IMR-90 (cell line): ENCODE data around the gene AKNA. TPM values are rescaled to one million over a fixed set of nuclear protein-coding genes. Genes with fewer than 3 reads are reported as not detected.

ENCODE experiments used
- ATAC-seq: fragments of 200-7000 bp; cut with Tn5 transposase; 2 replicates; pipeline ENCODE4 v1.9.1; 2020; ENCODE audit warnings: low read depth, mild to moderate bottlenecking, moderate library complexity
- BruUV-seq: library from RNA; stranded (reverse); fragments of 400-500 nt; replicated peaks from 2 replicates; lab custom pipeline; 2021; lab: Mats Ljungman, UMichigan
- CTCF ChIA-PET: fragments of 300-600 bp; formaldehyde crosslinking; extraction: SDS; loops from one replicate; lab custom pipeline; 2021; ENCODE audit warnings: antibody characterized with exemption; lab: Yijun Ruan, JAX
- POLR2A ChIA-PET: fragments of 300-600 bp; sonication (Branson Sonifier 250); formaldehyde crosslinking; loops from one replicate; lab custom pipeline; 2022; ENCODE audit warnings: antibody characterized with exemption; ENCODE audit not compliant: unreplicated experiment; lab: Charles Lee
- DNase-seq: peaks from one replicate; pipeline ENCODE4 v3.0.0; 2013
- H2AFZ ChIP-seq: replicated peaks from 2 replicates; pipeline ENCODE3; 2013; ENCODE audit warnings: low read length, mild to moderate bottlenecking; ENCODE audit not compliant: poor library complexity
- H2AK5ac ChIP-seq: 2 replicates; pipeline ENCODE4 v1.6.1; 2013; ENCODE audit warnings: low read depth, low read length, inconsistent platforms
- H2AK9ac ChIP-seq: replicated peaks from 2 replicates; pipeline ENCODE3; 2013; ENCODE audit warnings: mild to moderate bottlenecking, low read depth, low read length, moderate library complexity; ENCODE audit not compliant: poor library complexity
- H2BK120ac ChIP-seq: 2 replicates; pipeline ENCODE4 v1.6.1; 2013; ENCODE audit warnings: low read depth, low read length, inconsistent platforms
- H2BK15ac ChIP-seq: 3 replicates; pipeline ENCODE4 v1.6.1; 2013; ENCODE audit warnings: low read depth, low read length, inconsistent platforms
- H2BK20ac ChIP-seq: 2 replicates; pipeline ENCODE4 v1.6.1; 2013; ENCODE audit warnings: low read depth, mild to moderate bottlenecking, inconsistent platforms, low read length, moderate library complexity
- H2BK5ac ChIP-seq: 2 replicates; pipeline ENCODE4 v1.6.1; 2013; ENCODE audit warnings: mild to moderate bottlenecking, low read depth, low read length, inconsistent platforms; ENCODE audit not compliant: poor library complexity, severe bottlenecking
- H3K14ac ChIP-seq: replicated peaks from 2 replicates; pipeline ENCODE4 v1.6.1; 2013; ENCODE audit warnings: low read depth, low read length, inconsistent platforms
- H3K18ac ChIP-seq: 2 replicates; pipeline ENCODE4 v1.6.1; 2013; ENCODE audit warnings: low read depth, low read length, control low read depth
- H3K23ac ChIP-seq: 2 replicates; pipeline ENCODE4 v1.6.1; 2013; ENCODE audit warnings: low read depth, low read length, inconsistent platforms
- H3K27ac ChIP-seq: 2 replicates; pipeline ENCODE4 v1.5.1; 2013; ENCODE audit warnings: mild to moderate bottlenecking, control low read depth, low read length; ENCODE audit not compliant: insufficient read depth
- H3K27me3 ChIP-seq: 2 replicates; pipeline ENCODE4 v1.6.1; 2013; ENCODE audit warnings: low read length; ENCODE audit not compliant: control insufficient read depth, insufficient read depth
- H3K36me3 ChIP-seq: 2 replicates; pipeline ENCODE4 v1.6.1; 2013; ENCODE audit warnings: low read length, mixed read lengths; ENCODE audit not compliant: control insufficient read depth, insufficient read depth
- H3K4ac ChIP-seq: 2 replicates; pipeline ENCODE4 v1.6.1; 2013; ENCODE audit warnings: low read depth, low read length, inconsistent platforms
- H3K4me1 ChIP-seq: 2 replicates; pipeline ENCODE4 v1.6.1; 2013; ENCODE audit warnings: low read length, mixed read lengths; ENCODE audit not compliant: control insufficient read depth, insufficient read depth
- H3K4me2 ChIP-seq: 2 replicates; pipeline ENCODE4 v1.6.1; 2013; ENCODE audit warnings: low read depth, mild to moderate bottlenecking, control low read depth, low read length, moderate library complexity
- H3K4me3 ChIP-seq: 2 replicates; pipeline ENCODE4 v1.5.1; 2013; ENCODE audit warnings: low read depth, mild to moderate bottlenecking, control low read depth, low read length, moderate library complexity; ENCODE audit not compliant: insufficient read depth
- H3K56ac ChIP-seq: 2 replicates; pipeline ENCODE4 v1.6.1; 2013; ENCODE audit warnings: low read length, inconsistent platforms; ENCODE audit not compliant: insufficient read depth; ENCODE audit errors: extremely low read depth
- H3K79me1 ChIP-seq, 2 experiments: 2 replicates each; pipeline ENCODE4 v1.6.1; 2013; ENCODE audit warnings: low read length in 2 of 2, inconsistent platforms in 1 of 2, low read depth in 1 of 2
- H3K9ac ChIP-seq: 2 replicates; pipeline ENCODE4 v1.6.1; 2013; ENCODE audit warnings: low read depth, low read length, control low read depth
- H3K9me1 ChIP-seq: 2 replicates; pipeline ENCODE4 v1.6.1; 2013; ENCODE audit warnings: low read length, inconsistent platforms; ENCODE audit not compliant: insufficient read depth
- H3K9me3 ChIP-seq: 2 replicates; pipeline ENCODE4 v1.6.1; 2013; ENCODE audit warnings: low read length; ENCODE audit not compliant: control insufficient read depth, insufficient read depth
- H4K20me1 ChIP-seq: 2 replicates; pipeline ENCODE4 v1.6.1; 2013; ENCODE audit warnings: low read length, inconsistent platforms; ENCODE audit not compliant: insufficient read depth
- H4K5ac ChIP-seq: 2 replicates; pipeline ENCODE4 v1.6.1; 2013; ENCODE audit warnings: mild to moderate bottlenecking, low read depth, low read length, control low read depth
- H4K8ac ChIP-seq, 2 experiments: 2 replicates each; pipeline ENCODE4 v1.6.1; 2013; ENCODE audit warnings: low read depth in 2 of 2, low read length in 2 of 2, control low read depth in 1 of 2, inconsistent platforms in 1 of 2
- H4K91ac ChIP-seq: 2 replicates; pipeline ENCODE4 v1.6.1; 2013; ENCODE audit warnings: low read depth, low read length, inconsistent platforms; ENCODE audit not compliant: insufficient read depth
- BHLHE40 ChIP-seq: fragments of 150-350 bp; IDR thresholded peaks from 2 replicates; pipeline ENCODE4 v1.6.1; 2016; ENCODE audit warnings: mild to moderate bottlenecking, low read depth, low read length
- CEBPB ChIP-seq: IDR thresholded peaks from 2 replicates; pipeline ENCODE4 v1.6.1; 2012; ENCODE audit warnings: low read depth, low read length, improper control_type of control experiment
- CHD1 ChIP-seq: IDR thresholded peaks from 2 replicates; pipeline ENCODE4 v1.6.1; 2012; ENCODE audit warnings: low read depth, low read length, improper control_type of control experiment
- CTCF ChIP-seq: conservative IDR thresholded peaks from 2 replicates; pipeline ENCODE4 v1.5.1; 2012; ENCODE audit warnings: mild to moderate bottlenecking, low read depth, low read length, improper control_type of control experiment
- MAZ ChIP-seq: IDR thresholded peaks from 2 replicates; pipeline ENCODE4 v1.6.1; 2012; ENCODE audit warnings: low read depth, mild to moderate bottlenecking, low read length, improper control_type of control experiment, moderate library complexity, borderline replicate concordance
- NFE2L2 ChIP-seq: fragments of 150-350 bp; IDR thresholded peaks from 2 replicates; pipeline ENCODE4 v1.6.1; 2016; ENCODE audit warnings: low read depth, mild to moderate bottlenecking, low read length
- POLR2A ChIP-seq: IDR thresholded peaks from 2 replicates; pipeline ENCODE4 v1.6.1; 2012; ENCODE audit warnings: mild to moderate bottlenecking, low read depth, low read length
- RAD21 ChIP-seq: IDR thresholded peaks from 2 replicates; pipeline ENCODE4 v1.6.1; 2012; ENCODE audit warnings: low read length, improper control_type of control experiment
- RCOR1 ChIP-seq: IDR thresholded peaks from 2 replicates; pipeline ENCODE4 v1.6.1; 2012; ENCODE audit warnings: mild to moderate bottlenecking, low read length, improper control_type of control experiment; ENCODE audit not compliant: insufficient replicate concordance
- RFX5 ChIP-seq: IDR thresholded peaks from 2 replicates; pipeline ENCODE4 v1.8.0; 2012; ENCODE audit warnings: low read depth, mild to moderate bottlenecking, low read length, moderate library complexity
- SMC3 ChIP-seq: fragments of 150-350 bp; IDR thresholded peaks from 2 replicates; pipeline ENCODE4 v1.6.1; 2016; ENCODE audit warnings: low read depth, mild to moderate bottlenecking, antibody characterized with exemption, low read length, moderate library complexity
- WGBS, 2 experiments: methylation state at CpG; one replicate each; pipeline versions ENCODE4 v1.1.5 to v1.1.7; 2013; ENCODE audit warnings: missing lambda C conversion rate in 2 of 2; ENCODE audit not compliant: insufficient read length in 1 of 2; ENCODE audit errors: extremely low coverage in 2 of 2; 5-methylcytosine and 5-hydroxymethylcytosine counted together
- dilution Hi-C: fragments of 300-500 bp; cut with HindIII; formaldehyde crosslinking; loops from one replicate; pipeline ENCODE4 v1.14.3; 2018; ENCODE audit warnings: low sequenced_read_pairs; ENCODE audit not compliant: unreplicated experiment
- in situ Hi-C: fragments of 300-500 bp; cut with MboI; formaldehyde crosslinking; loops from 3 replicates; pipeline ENCODE4 v1.14.3; 2019; ENCODE audit warnings: low sequenced_read_pairs, inconsistent platforms, mixed read lengths
- intact Hi-C: fragments of 100-400 bp; cut with micrococcal nuclease; formaldehyde crosslinking; loops from 2 replicates; pipeline ENCODE4 v1.10.0; 2022
- polyA plus RNA-seq, 3 experiments: library from polyadenylated mRNA; depleted of rRNA; stranded (reverse); fragments of >200 nt; gene quantifications; 2 replicates each; pipeline ENCODE4 v1.2.3, GENCODE V29; 2012; ENCODE audit warnings: low replicate concordance in 1 of 3
- total RNA-seq: library from RNA; depleted of rRNA; stranded (reverse); fragments of >200 nt; gene quantifications from 2 replicates; pipeline ENCODE4 v1.2.3, GENCODE V29; 2012

The AKNA gene
- total and polyA plus RNA-seq, 2 of the 4 experiments (the other 2 are of a cell fraction) = 2.7 to 7.3 TPM

GRCh38 chr9:114303571-114303970, 84.2 kb downstream of the AKNA start:
- ATAC-seq = no peak
- POLR2A ChIA-PET = no interaction called here

More at GRCh38 chr9:114303571-114303970, 84.2 kb downstream of the AKNA start:
- no peak overlapping the region for H2BK5ac ChIP-seq
- H3K14ac ChIP-seq = no peak overlapping the region
- in situ Hi-C loops (no loop called here), intact Hi-C loops (no loop called here), dilution Hi-C loops (no loop called here)
- H3K4me2 ChIP-seq = no peak overlapping the region
- no peak overlapping the region for H3K23ac ChIP-seq
- no peak overlapping the region for H2BK20ac ChIP-seq
- no peak for DNase-seq
- no peak overlapping the region for H3K56ac ChIP-seq
- H2AK5ac ChIP-seq = no peak overlapping the region
- CTCF ChIA-PET = interaction anchor here (1.3 kb wide), 1 partner anchor 13 kb away, joined by 8 read pairs; no protein-coding TSS in a partner anchor
- WGBS, 2 experiments = no CpG with 5 or more reads among the region's 5 CpGs
- H3K9me3 ChIP-seq = no peaks in the 10 kb centered on the region
- BruUV-seq = no TSS peak
- no peak overlapping the region for H3K18ac ChIP-seq
- TF ChIP-seq CHD1 (no peak), RFX5 (no peak), RAD21 (no peak), CEBPB (no peak), RCOR1 (no peak), CTCF (no peak), MAZ (no peak), BHLHE40 (no peak), NFE2L2 (no peak), SMC3 (no peak), POLR2A (no peak)
- H2AFZ ChIP-seq = no peak overlapping the region
- H4K20me1 ChIP-seq = no peaks in the 10 kb centered on the region
- peaks cover 25% of the 10 kb centered on the region for H3K36me3 ChIP-seq
- H4K91ac ChIP-seq = no peak overlapping the region
- H3K9ac ChIP-seq = no peak overlapping the region
- no peak overlapping the region for H2AK9ac ChIP-seq
- no peak overlapping the region for H4K8ac ChIP-seq
- no peaks in the 10 kb centered on the region for H3K9me1 ChIP-seq
- no peak overlapping the region for H2BK15ac ChIP-seq
- no peaks in the 10 kb centered on the region for H3K79me1 ChIP-seq
- H4K5ac ChIP-seq = no peak overlapping the region
- peaks cover 3% of the 10 kb centered on the region; the same call in 1 of the 2 replicates for H3K4me1 ChIP-seq
- H3K27ac ChIP-seq = no peak overlapping the region
- no peak overlapping the region for H3K4me3 ChIP-seq
- no peaks in the 10 kb centered on the region for H3K27me3 ChIP-seq
- no peak overlapping the region for H3K4ac ChIP-seq
- no peak overlapping the region for H2BK120ac ChIP-seq
